HepG2 (cell line): Measurements from ENCODE around the gene ZNF282. TPM values are rescaled to one million over a fixed set of nuclear protein-coding genes. Genes with fewer than 3 reads are reported as not detected.

Source experiments
- AGO1 ChIP-seq: fragments of 200-400 bp; formaldehyde crosslinking; IDR thresholded peaks from 2 replicates; pipeline ENCODE4 v1.6.1; 2017; ENCODE audit warnings: mild to moderate bottlenecking, low read depth, low read length, moderate library complexity; ENCODE audit not compliant: poor library complexity, severe bottlenecking
- FOXJ3 ChIP-seq: sonication (generic); formaldehyde crosslinking; IDR thresholded peaks from 2 replicates; pipeline ENCODE4 v1.4.0; 2020; ENCODE audit warnings: missing genetic modification reagents, mild to moderate bottlenecking, borderline replicate concordance
- GABPB1 ChIP-seq: IDR thresholded peaks from 2 replicates; pipeline ENCODE4 v1.6.1; 2016; ENCODE audit warnings: mild to moderate bottlenecking, missing genetic modification reagents, moderate library complexity, missing compliant biosample characterization
- GPBP1L1 ChIP-seq: sonication (generic); formaldehyde crosslinking; IDR thresholded peaks from 2 replicates; pipeline ENCODE4 v1.5.0; 2020; ENCODE audit warnings: mild to moderate bottlenecking, missing genetic modification reagents
- KAT8 ChIP-seq: IDR thresholded peaks from 2 replicates; pipeline ENCODE4 v1.6.1; 2016; ENCODE audit warnings: missing genetic modification reagents, missing compliant biosample characterization
- KLF16 ChIP-seq, 2 experiments: sonication (generic) in 1 of 2; formaldehyde crosslinking in 1 of 2; IDR thresholded peaks; 2 replicates each; pipeline versions ENCODE4 v1.6.1 to v1.8.0; 2016 to 2023; ENCODE audit warnings: missing genetic modification reagents in 2 of 2, missing compliant biosample characterization in 1 of 2
- KMT2B ChIP-seq: IDR thresholded peaks from 2 replicates; pipeline ENCODE4 v1.6.1; 2016; ENCODE audit warnings: missing genetic modification reagents, missing compliant biosample characterization
- NFE2L1 ChIP-seq: sonication (generic); formaldehyde crosslinking; IDR thresholded peaks from 2 replicates; pipeline ENCODE4 v1.4.0; 2020; ENCODE audit warnings: missing genetic modification reagents, mild to moderate bottlenecking, borderline replicate concordance
- NR3C1 ChIP-seq: sonication (generic); formaldehyde crosslinking; IDR thresholded peaks from 2 replicates; pipeline ENCODE4 v1.4.0; 2020; ENCODE audit warnings: missing genetic modification reagents
- RBM22 ChIP-seq: fragments of 200-400 bp; formaldehyde crosslinking; optimal IDR thresholded peaks from 2 replicates; pipeline ENCODE3; 2017; ENCODE audit warnings: mild to moderate bottlenecking, low read length, moderate library complexity
- RFX1 ChIP-seq: fragments of 450-650 bp; IDR thresholded peaks from 2 replicates; pipeline ENCODE4 v1.6.1; 2017
- TARDBP ChIP-seq: sonication (generic); formaldehyde crosslinking; IDR thresholded peaks from 2 replicates; pipeline ENCODE4 v1.8.0; 2022; ENCODE audit warnings: mild to moderate bottlenecking, missing genetic modification reagents
- TFDP1 ChIP-seq: IDR thresholded peaks from 2 replicates; pipeline ENCODE4 v1.6.1; 2016; ENCODE audit warnings: missing compliant biosample characterization, missing genetic modification reagents, borderline replicate concordance
- THAP11 ChIP-seq: IDR thresholded peaks from 2 replicates; pipeline ENCODE4 v1.6.1; 2016; ENCODE audit warnings: missing biosample characterization, missing genetic modification reagents
- XRCC5 ChIP-seq: fragments of 200-400 bp; formaldehyde crosslinking; optimal IDR thresholded peaks from 2 replicates; pipeline ENCODE3; 2017; ENCODE audit warnings: mild to moderate bottlenecking, low read length
- YEATS2 ChIP-seq: sonication (generic); formaldehyde crosslinking; IDR thresholded peaks from 2 replicates; pipeline ENCODE4 v1.4.0; 2020; ENCODE audit warnings: missing genetic modification reagents, borderline replicate concordance
- ZBTB25 ChIP-seq: IDR thresholded peaks from 2 replicates; pipeline ENCODE4 v1.6.1; 2018; ENCODE audit warnings: missing genetic modification reagents
- ZNF234 ChIP-seq: sonication (generic); formaldehyde crosslinking; conservative IDR thresholded peaks from 2 replicates; pipeline ENCODE4 v1.5.1; 2020; ENCODE audit warnings: mild to moderate bottlenecking, missing genetic modification reagents
- ZNF251 ChIP-seq: sonication (generic); formaldehyde crosslinking; IDR thresholded peaks from 2 replicates; pipeline ENCODE4 v1.9.0; 2021; ENCODE audit warnings: mild to moderate bottlenecking, missing genetic modification reagents
- ZNF383 ChIP-seq: sonication (generic); formaldehyde crosslinking; IDR thresholded peaks from 2 replicates; pipeline ENCODE4 v1.4.0; 2020; ENCODE audit warnings: missing genetic modification reagents, mild to moderate bottlenecking, borderline replicate concordance
- ZNF746 ChIP-seq: sonication (generic); formaldehyde crosslinking; IDR thresholded peaks from 2 replicates; pipeline ENCODE4 v1.8.0; 2022; ENCODE audit warnings: mild to moderate bottlenecking, missing genetic modification reagents
- ZNF841 ChIP-seq: sonication (generic); formaldehyde crosslinking; IDR thresholded peaks from 2 replicates; pipeline ENCODE4 v1.8.1; 2023; ENCODE audit warnings: missing genetic modification reagents, borderline replicate concordance
- ZNF850 ChIP-seq: sonication (generic); formaldehyde crosslinking; conservative IDR thresholded peaks from 2 replicates; pipeline ENCODE4 v1.9.0; 2021; ENCODE audit warnings: mild to moderate bottlenecking, missing genetic modification reagents
- ZSCAN29 ChIP-seq: sonication (generic); formaldehyde crosslinking; conservative IDR thresholded peaks from 2 replicates; pipeline ENCODE4 v1.4.0; 2020; ENCODE audit warnings: mild to moderate bottlenecking, missing genetic modification reagents
- ZSCAN31 ChIP-seq: sonication (generic); formaldehyde crosslinking; IDR thresholded peaks from 2 replicates; pipeline ENCODE4 v1.5.0; 2020; ENCODE audit warnings: low read depth, mild to moderate bottlenecking, missing genetic modification reagents
- polyA plus RNA-seq, 8 experiments: library from polyadenylated mRNA; depleted of rRNA in 3 of 8; stranded (reverse) in 7 of 8; unstranded in 1 of 8; fragments of >200 nt; fragmentation: Illumina TruSeq in 4 of 8; extraction: Trizol in 4 of 8; gene quantifications; 2 replicates each; pipeline versions ENCODE4 v1.2.1 to v1.2.3, GENCODE V29; 2011 to 2016; ENCODE audit warnings: low read depth in 4 of 8, missing spikeins in 1 of 8, mixed read lengths in 1 of 8; ENCODE audit not compliant: insufficient read depth in 1 of 8
- total RNA-seq, 5 experiments: library from RNA; depleted of rRNA; stranded (reverse); fragments of >200 nt; fragmentation: Illumina TruSeq; extraction: Trizol; gene quantifications; 2 replicates each; pipeline ENCODE4 v1.2.3, GENCODE V29; 2016; ENCODE audit warnings: low read depth in 1 of 5
- TF ChIP-seq, protein P1 (sequence below): sonication (generic); formaldehyde crosslinking; IDR thresholded peaks from 2 replicates; pipeline ENCODE4 v1.4.0; 2020; ENCODE audit warnings: missing genetic modification reagents

Gene ZNF282
- total and polyA plus RNA-seq, 2 of the 13 experiments (the other 11 are each of a cell fraction or from before 2014, with no cell fraction given) = 9.1 to 20.9 TPM

DNA sequence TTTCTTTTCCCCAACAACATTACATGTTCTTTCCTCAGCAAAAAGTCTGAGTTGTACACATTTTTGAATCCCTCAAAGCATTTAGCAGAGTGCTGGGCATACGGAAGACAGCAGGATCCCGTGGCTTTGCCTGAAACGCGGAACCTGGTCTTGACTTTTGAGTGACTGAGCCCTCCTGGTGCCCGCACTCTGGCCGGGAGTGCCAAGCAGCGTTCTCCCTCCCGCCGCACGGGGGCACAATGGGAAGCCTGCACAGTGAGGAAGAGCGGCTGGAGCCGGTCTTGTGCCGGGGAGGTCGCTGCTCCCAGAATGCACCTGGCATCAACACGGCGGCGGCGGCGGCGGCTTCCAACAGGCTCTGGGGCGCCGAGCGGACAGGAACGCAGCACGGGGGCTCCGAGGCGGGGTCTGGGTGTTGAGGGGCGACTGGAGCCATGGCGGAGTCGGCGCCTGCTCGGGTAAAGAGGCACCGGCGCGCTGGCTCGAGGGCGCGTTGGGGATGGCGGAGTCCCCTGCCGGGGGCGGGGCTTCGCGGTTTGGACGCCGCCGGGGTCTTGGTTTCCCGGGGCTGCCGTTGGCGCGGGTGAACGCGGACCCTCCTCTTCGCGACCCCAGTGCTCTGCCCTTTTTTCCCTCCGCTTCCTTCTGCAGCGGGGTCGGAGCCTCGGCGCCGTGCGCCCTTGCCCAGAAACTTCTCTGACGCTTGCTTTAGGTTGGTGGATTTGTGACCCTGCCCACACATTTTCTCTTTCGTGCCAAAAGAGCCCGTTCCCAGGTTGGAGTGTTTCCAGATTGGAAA, 44.2 kb downstream of the ZNF282 start, which contains the start of gene ZNF212 (continued):
- no peak for TF ChIP-seq RBM22
- no peak for TF ChIP-seq NR3C1 (CRISPR knock-in tag)
- peak; percentile 89; the same call in 1 of the 2 replicates for TF ChIP-seq ZNF850 (CRISPR knock-in tag)
- peak; percentile 92; the same call in 1 of the 2 replicates for TF ChIP-seq ZSCAN31
- no peak for TF ChIP-seq ZNF841
- TF ChIP-seq ZNF383 (CRISPR knock-in tag) = peak; percentile 48; the same call in 1 of the 2 replicates
- TF ChIP-seq KLF16 (CRISPR knock-in tag; IDR thresholded peaks at IDR 0.05) = peak in 1 of 2 experiments; percentile 94; a peak in 2 of 4 replicates
- TF ChIP-seq, protein P1, sequence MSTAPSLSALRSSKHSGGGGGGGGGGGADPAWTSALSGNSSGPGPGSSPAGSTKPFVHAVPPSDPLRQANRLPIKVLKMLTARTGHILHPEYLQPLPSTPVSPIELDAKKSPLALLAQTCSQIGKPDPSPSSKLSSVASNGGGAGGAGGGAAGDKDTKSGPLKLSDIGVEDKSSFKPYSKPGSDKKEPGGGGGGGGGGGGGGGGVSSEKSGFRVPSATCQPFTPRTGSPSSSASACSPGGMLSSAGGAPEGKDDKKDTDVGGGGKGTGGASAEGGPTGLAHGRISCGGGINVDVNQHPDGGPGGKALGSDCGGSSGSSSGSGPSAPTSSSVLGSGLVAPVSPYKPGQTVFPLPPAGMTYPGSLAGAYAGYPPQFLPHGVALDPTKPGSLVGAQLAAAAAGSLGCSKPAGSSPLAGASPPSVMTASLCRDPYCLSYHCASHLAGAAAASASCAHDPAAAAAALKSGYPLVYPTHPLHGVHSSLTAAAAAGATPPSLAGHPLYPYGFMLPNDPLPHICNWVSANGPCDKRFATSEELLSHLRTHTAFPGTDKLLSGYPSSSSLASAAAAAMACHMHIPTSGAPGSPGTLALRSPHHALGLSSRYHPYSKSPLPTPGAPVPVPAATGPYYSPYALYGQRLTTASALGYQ (CRISPR knock-in tag) = peak; percentile 60; the same call in 1 of the 2 replicates
- TF ChIP-seq TARDBP (CRISPR knock-in tag) = peak; percentile 66; the same call in 1 of the 2 replicates
- TF ChIP-seq ZBTB25 (CRISPR knock-in tag) = peak; percentile 86
- peak; percentile 92 for TF ChIP-seq THAP11 (CRISPR knock-in tag)
- TF ChIP-seq XRCC5 = peak; percentile 97
- TF ChIP-seq AGO1 = peak; percentile 70
- TF ChIP-seq ZNF746 (CRISPR knock-in tag) = no peak
- TF ChIP-seq ZNF234 (CRISPR knock-in tag) = no peak
- TF ChIP-seq RFX1 = no peak
- peak; percentile 92 for TF ChIP-seq GABPB1
- TF ChIP-seq FOXJ3 (CRISPR knock-in tag) = no peak
- peak; percentile 100 for TF ChIP-seq KMT2B (CRISPR knock-in tag)
- no peak for TF ChIP-seq ZNF251 (CRISPR knock-in tag)
- peak; percentile 63; the same call in 1 of the 2 replicates for TF ChIP-seq TFDP1
- no peak for TF ChIP-seq GPBP1L1 (CRISPR knock-in tag)
- TF ChIP-seq YEATS2 (CRISPR knock-in tag) = peak; percentile 95
- TF ChIP-seq KAT8 (CRISPR knock-in tag) = peak; percentile 97
- TF ChIP-seq NFE2L1 (CRISPR knock-in tag) = no peak
- TF ChIP-seq ZSCAN29 (CRISPR knock-in tag) = peak; percentile 57; the same call in 1 of the 2 replicates
